ENCODE results near the gene GIN1. TPM values are rescaled to one million over a fixed set of nuclear protein-coding genes. Genes with fewer than 3 reads are reported as not detected.
"Not testable (repeated sequence)": the region's sequence is repeated elsewhere in the genome, so short reads cannot be mapped to it uniquely, and the experiment has no call there.

The GIN1 gene
- total and polyA plus RNA-seq, 2 experiments from 2014 or later, result 6.1 to 8.7 TPM

DNA sequence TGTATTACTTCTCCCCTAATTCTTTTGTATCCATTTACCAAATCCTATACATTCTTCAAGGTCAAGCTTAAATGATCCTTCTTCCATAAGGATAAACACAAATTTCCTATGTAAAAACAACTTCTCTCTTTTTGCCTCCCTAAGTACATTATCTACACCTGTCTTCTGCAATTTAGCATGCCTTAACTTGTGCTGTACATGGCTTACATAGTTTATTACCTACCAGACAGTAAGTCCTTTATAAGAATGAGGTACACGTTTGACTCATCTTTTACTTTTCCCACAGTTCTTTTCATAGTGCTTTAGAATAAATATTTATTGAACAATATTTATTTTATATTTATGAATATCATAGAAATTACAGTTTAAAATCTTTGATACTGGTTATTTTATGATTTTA lies 33.4 kb downstream of the GIN1 start:
- Histone ChIP-seq H3K4me3 (no peak overlapping the region), H3K27me3 (no peaks in the 10 kb centered on the region), H3K27ac (no peak overlapping the region), H3K4me1 (ENCODE audit: low read depth) (no peaks in the 10 kb centered on the region), H3K9me3 (ENCODE audit: low read depth) (no peaks in the 10 kb centered on the region), H3K36me3 (peaks cover 8% of the 10 kb centered on the region)
- no peak for DNase-seq (ENCODE audit: low read depth in 1 of 2, low spot score in 1 of 2)
- TF ChIP-seq CTCF (IDR thresholded peaks at IDR 0.05; ENCODE audit: low read depth, low read length), result no peak

GRCh38 chr5:103079796-103080195 lies 40.1 kb downstream of the GIN1 start:
- H3K9me3 ChIP-seq (ENCODE audit: low read depth), result no peaks in the 10 kb centered on the region
- H3K4me3 ChIP-seq, result no peak overlapping the region
- H3K27me3 ChIP-seq, result no peaks in the 10 kb centered on the region
- TF ChIP-seq CTCF (IDR thresholded peaks at IDR 0.05; ENCODE audit: low read depth, low read length), result no peak
- H3K27ac ChIP-seq, result no peak overlapping the region
- H3K4me1 ChIP-seq (ENCODE audit: low read depth), result no peaks in the 10 kb centered on the region
- no peaks in the 10 kb centered on the region for H3K36me3 ChIP-seq
- no peak for DNase-seq (ENCODE audit: low read depth in 1 of 2, low spot score in 1 of 2)

GRCh38 chr5:103075442-103075841 lies 44.5 kb downstream of the GIN1 start:
- H3K4me1 ChIP-seq (ENCODE audit: low read depth), result no peaks in the 10 kb centered on the region
- no peak for DNase-seq (ENCODE audit: low read depth in 1 of 2, low spot score in 1 of 2)
- H3K36me3 ChIP-seq, result no peaks in the 10 kb centered on the region
- no peak for TF ChIP-seq CTCF (IDR thresholded peaks at IDR 0.05; ENCODE audit: low read depth, low read length)
- H3K4me3 ChIP-seq, result no peak overlapping the region
- no peaks in the 10 kb centered on the region for H3K9me3 ChIP-seq (ENCODE audit: low read depth)
- H3K27me3 ChIP-seq, result no peaks in the 10 kb centered on the region
- no peak overlapping the region for H3K27ac ChIP-seq

DNA sequence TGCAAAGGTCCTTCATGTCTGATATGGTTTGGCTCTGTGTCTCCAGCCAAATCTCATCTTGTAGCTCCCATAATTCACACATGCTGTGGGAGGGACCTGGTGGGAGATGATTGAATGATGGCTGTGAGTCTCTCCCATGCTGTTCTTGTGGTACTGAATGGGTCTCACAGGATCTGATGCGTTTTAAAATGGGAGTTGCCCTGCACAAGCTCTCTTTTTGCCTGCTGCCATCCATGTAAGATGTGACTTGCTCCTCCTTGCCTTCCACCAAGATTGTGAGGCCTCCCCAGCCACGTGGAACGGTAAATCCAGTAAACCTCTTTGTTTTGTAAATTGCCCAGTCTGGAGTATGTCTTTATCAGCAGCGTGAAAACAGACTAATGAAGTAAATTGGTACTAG lies 46.4 kb downstream of the GIN1 start:
- H3K27ac ChIP-seq; H3K36me3 ChIP-seq; H3K9me3 ChIP-seq (ENCODE audit: low read depth); DNase-seq (ENCODE audit: low read depth in 1 of 2, low spot score in 1 of 2); H3K4me3 ChIP-seq; H3K27me3 ChIP-seq; H3K4me1 ChIP-seq (ENCODE audit: low read depth): not testable (repeated sequence)

- Histone ChIP-seq H3K27me3 (no peaks in the 10 kb centered on the region), H3K4me1 (ENCODE audit: low read depth) (no peaks in the 10 kb centered on the region), H3K4me3 (no peak overlapping the region), H3K27ac (no peak overlapping the region), H3K9me3 (ENCODE audit: low read depth) (no peaks in the 10 kb centered on the region), H3K36me3 (no peaks in the 10 kb centered on the region)
- no peak for TF ChIP-seq CTCF (IDR thresholded peaks at IDR 0.05; ENCODE audit: low read depth, low read length)
- DNase-seq (ENCODE audit: low read depth in 1 of 2, low spot score in 1 of 2), result no peak
These were observed 53.6 kb downstream of the GIN1 start for GRCh38 chr5:103066326-103066725.

- no peak for DNase-seq (ENCODE audit: low read depth in 1 of 2, low spot score in 1 of 2)
- no peaks in the 10 kb centered on the region for H3K36me3 ChIP-seq
- no peak for TF ChIP-seq CTCF (IDR thresholded peaks at IDR 0.05; ENCODE audit: low read depth, low read length)
These were observed 59.4 kb downstream of the GIN1 start for GRCh38 chr5:103060424-103060954.

More at GRCh38 chr5:103060424-103060954, 59.4 kb downstream of the GIN1 start:
- no peaks in the 10 kb centered on the region for H3K4me1 ChIP-seq (ENCODE audit: low read depth)
- H3K27ac ChIP-seq, result no peak overlapping the region
- no peaks in the 10 kb centered on the region for H3K9me3 ChIP-seq (ENCODE audit: low read depth)
- H3K4me3 ChIP-seq, result no peak overlapping the region
- no peaks in the 10 kb centered on the region for H3K27me3 ChIP-seq

Data from cardiac muscle cell (in vitro differentiated cells and primary cell).